HG03439 (cell line): ENCODE results near the gene CCDC187.

Experiments used
- ATAC-seq: cut with Tn5 transposase; IDR thresholded peaks from one replicate; pipeline ENCODE4 v1.9.1; 2021; ENCODE audit warnings: mild to moderate bottlenecking, moderate library complexity; ENCODE audit not compliant: unreplicated experiment

The CCDC187 gene

GRCh38 chr9:136286359-136286986 is 17.4 kb downstream of the CCDC187 start:
- no peak for ATAC-seq

GRCh38 chr9:136285501-136286358 is 18.2 kb downstream of the CCDC187 start:
- ATAC-seq = no peak

- no peak for ATAC-seq
These were observed 18.9 kb downstream of the CCDC187 start for GRCh38 chr9:136284951-136285350.

- ATAC-seq = no peak
These were observed 19.6 kb downstream of the CCDC187 start for GRCh38 chr9:136284311-136284710.

- no peak for ATAC-seq
These were observed 20.3 kb downstream of the CCDC187 start for GRCh38 chr9:136283291-136284235.

GRCh38 chr9:136282272-136282861 is 21.5 kb downstream of the CCDC187 start:
- no peak for ATAC-seq

- no peak for ATAC-seq
These were observed 22.2 kb downstream of the CCDC187 start for GRCh38 chr9:136281421-136282271.

- no peak for ATAC-seq
These were observed 23.2 kb downstream of the CCDC187 start for GRCh38 chr9:136280535-136281315.

- no peak for ATAC-seq
These were observed 24.4 kb downstream of the CCDC187 start for GRCh38 chr9:136279471-136279870.

GRCh38 chr9:136278894-136279293 is 25.0 kb downstream of the CCDC187 start:
- no peak for ATAC-seq

GRCh38 chr9:136278221-136278620 is 25.7 kb downstream of the CCDC187 start:
- ATAC-seq = no peak

GRCh38 chr9:136277746-136278145 is 26.1 kb downstream of the CCDC187 start:
- ATAC-seq = no peak

GRCh38 chr9:136276716-136277115 is 27.2 kb downstream of the CCDC187 start:
- no peak for ATAC-seq

- ATAC-seq = no peak
These were observed 28.1 kb downstream of the CCDC187 start for GRCh38 chr9:136275655-136276429.

GRCh38 chr9:136274786-136275654 is 28.9 kb downstream of the CCDC187 start:
- ATAC-seq = no peak

- ATAC-seq = no peak
These were observed 29.7 kb downstream of the CCDC187 start for GRCh38 chr9:136273921-136274785.
